ENCODE measurements around the gene ZNF367. TPM values are rescaled to one million over a fixed set of nuclear protein-coding genes. Genes with fewer than 3 reads are reported as not detected.

The ZNF367 gene
- 1.7 and 2.0 TPM in 2 replicates for polyA plus RNA-seq
- 3.7 and 4.2 TPM in 2 replicates for polyA minus RNA-seq

- TF ChIP-seq SMC3 (conservative IDR thresholded peaks at IDR 0.05; ENCODE audit: poor library complexity) = peak; percentile 36
- peak; percentile 58 for TF ChIP-seq POLR2AphosphoS5 (IDR thresholded peaks at IDR 0.05)
- TF ChIP-seq, protein P1, sequence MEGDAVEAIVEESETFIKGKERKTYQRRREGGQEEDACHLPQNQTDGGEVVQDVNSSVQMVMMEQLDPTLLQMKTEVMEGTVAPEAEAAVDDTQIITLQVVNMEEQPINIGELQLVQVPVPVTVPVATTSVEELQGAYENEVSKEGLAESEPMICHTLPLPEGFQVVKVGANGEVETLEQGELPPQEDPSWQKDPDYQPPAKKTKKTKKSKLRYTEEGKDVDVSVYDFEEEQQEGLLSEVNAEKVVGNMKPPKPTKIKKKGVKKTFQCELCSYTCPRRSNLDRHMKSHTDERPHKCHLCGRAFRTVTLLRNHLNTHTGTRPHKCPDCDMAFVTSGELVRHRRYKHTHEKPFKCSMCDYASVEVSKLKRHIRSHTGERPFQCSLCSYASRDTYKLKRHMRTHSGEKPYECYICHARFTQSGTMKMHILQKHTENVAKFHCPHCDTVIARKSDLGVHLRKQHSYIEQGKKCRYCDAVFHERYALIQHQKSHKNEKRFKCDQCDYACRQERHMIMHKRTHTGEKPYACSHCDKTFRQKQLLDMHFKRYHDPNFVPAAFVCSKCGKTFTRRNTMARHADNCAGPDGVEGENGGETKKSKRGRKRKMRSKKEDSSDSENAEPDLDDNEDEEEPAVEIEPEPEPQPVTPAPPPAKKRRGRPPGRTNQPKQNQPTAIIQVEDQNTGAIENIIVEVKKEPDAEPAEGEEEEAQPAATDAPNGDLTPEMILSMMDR (IDR thresholded peaks at IDR 0.05; ENCODE audit: poor library complexity, severe bottlenecking) = no peak
- peak; percentile 14 for TF ChIP-seq TAF1 (IDR thresholded peaks at IDR 0.05; ENCODE audit: low read depth)
- peak; percentile 51 for TF ChIP-seq REST (IDR thresholded peaks at IDR 0.05; ENCODE audit: borderline replicate concordance)
- peak; percentile 94 for TF ChIP-seq MXI1 (conservative IDR thresholded peaks at IDR 0.05; ENCODE audit: poor library complexity, severe bottlenecking)
- no peak for TF ChIP-seq EP300 (conservative IDR thresholded peaks at IDR 0.05; ENCODE audit: poor library complexity, severe bottlenecking)
- TF ChIP-seq RAD21 (conservative IDR thresholded peaks at IDR 0.05) = no peak
- TF ChIP-seq EZH2 (IDR thresholded peaks at IDR 0.05; ENCODE audit: borderline replicate concordance, insufficient read depth, low read length, poor library complexity, severe bottlenecking) = no peak
- Histone ChIP-seq H2AFZ (ENCODE audit: low read depth, low read length) (peak within 1 kb of the TSS; percentile 77), H3K27ac (ENCODE audit: low read length) (peak within 1 kb of the TSS; percentile 76), H3K4me3 (ENCODE audit: low read length) (peak within 1 kb of the TSS; percentile 98), H4K20me1 (ENCODE audit: insufficient read depth) (no peaks in the 10 kb centered on the region), H3K36me3 (ENCODE audit: insufficient read depth, low read length) (no peaks in the 10 kb centered on the region), H3K9me3 (ENCODE audit: low read length) (no peaks in the 10 kb centered on the region), H3K9me2 (ENCODE audit: insufficient read depth, low read length) (no peaks in the 10 kb centered on the region), H3K79me2 (replicated peaks; ENCODE audit: insufficient read depth, low read length) (peaks cover 13% of the 10 kb centered on the region), H3K27me3 (ENCODE audit: insufficient read depth, low read depth, low read length) (no peaks in the 10 kb centered on the region), H3K9ac (ENCODE audit: low read length) (peak within 1 kb of the TSS; percentile 73), H3K4me2 (ENCODE audit: low read length) (peak within 1 kb of the TSS; percentile 65), H3F3A (ENCODE audit: insufficient read depth, low read length, poor library complexity, severe bottlenecking) (no peaks in the 10 kb centered on the region)
Observed at GRCh38 chr9:96418083-96418919, at the start of gene ZNF367. ZNF367 (minus strand) TSS chr9:96418370; CDS start chr9:96418032, 338 bp downstream.

GRCh38 chr9:96467784-96468183 is 49.6 kb upstream of the ZNF367 start:
- H3K4me2 ChIP-seq (ENCODE audit: low read length) = no peak overlapping the region
- no peaks in the 10 kb centered on the region for H3K36me3 ChIP-seq (ENCODE audit: insufficient read depth, low read length)
- no peaks in the 10 kb centered on the region for H3K9me3 ChIP-seq (ENCODE audit: low read length)
- no peak overlapping the region for H3K9ac ChIP-seq (ENCODE audit: low read length)
- no peaks in the 10 kb centered on the region for H3F3A ChIP-seq (ENCODE audit: insufficient read depth, low read length, poor library complexity, severe bottlenecking)
- H3K27me3 ChIP-seq (ENCODE audit: insufficient read depth, low read depth, low read length) = no peaks in the 10 kb centered on the region
- no peaks in the 10 kb centered on the region for H3K79me2 ChIP-seq (replicated peaks; ENCODE audit: insufficient read depth, low read length)
- H2AFZ ChIP-seq (ENCODE audit: low read depth, low read length) = no peak overlapping the region
- no peaks in the 10 kb centered on the region for H4K20me1 ChIP-seq (ENCODE audit: insufficient read depth)
- no peak overlapping the region for H3K4me3 ChIP-seq (ENCODE audit: low read length)
- H3K27ac ChIP-seq (ENCODE audit: low read length) = no peak overlapping the region
- H3K9me2 ChIP-seq (ENCODE audit: insufficient read depth, low read length) = no peaks in the 10 kb centered on the region
- TF ChIP-seq EP300 (conservative IDR thresholded peaks at IDR 0.05; ENCODE audit: poor library complexity, severe bottlenecking) (no peak), RAD21 (conservative IDR thresholded peaks at IDR 0.05) (no peak), TAF1 (IDR thresholded peaks at IDR 0.05; ENCODE audit: low read depth) (no peak), SMC3 (conservative IDR thresholded peaks at IDR 0.05; ENCODE audit: poor library complexity) (no peak), REST (IDR thresholded peaks at IDR 0.05; ENCODE audit: borderline replicate concordance) (no peak), MXI1 (conservative IDR thresholded peaks at IDR 0.05; ENCODE audit: poor library complexity, severe bottlenecking) (no peak), POLR2AphosphoS5 (IDR thresholded peaks at IDR 0.05) (no peak), EZH2 (IDR thresholded peaks at IDR 0.05; ENCODE audit: borderline replicate concordance, insufficient read depth, low read length, poor library complexity, severe bottlenecking) (no peak)
- TF ChIP-seq, protein P1 (IDR thresholded peaks at IDR 0.05; ENCODE audit: poor library complexity, severe bottlenecking) = no peak
